ENCODE measurements around the gene NCOA3.
A peak's percentile ranks its signal among the peaks of the same experiment; 100 is the strongest.

NCOA3 gene

DNA sequence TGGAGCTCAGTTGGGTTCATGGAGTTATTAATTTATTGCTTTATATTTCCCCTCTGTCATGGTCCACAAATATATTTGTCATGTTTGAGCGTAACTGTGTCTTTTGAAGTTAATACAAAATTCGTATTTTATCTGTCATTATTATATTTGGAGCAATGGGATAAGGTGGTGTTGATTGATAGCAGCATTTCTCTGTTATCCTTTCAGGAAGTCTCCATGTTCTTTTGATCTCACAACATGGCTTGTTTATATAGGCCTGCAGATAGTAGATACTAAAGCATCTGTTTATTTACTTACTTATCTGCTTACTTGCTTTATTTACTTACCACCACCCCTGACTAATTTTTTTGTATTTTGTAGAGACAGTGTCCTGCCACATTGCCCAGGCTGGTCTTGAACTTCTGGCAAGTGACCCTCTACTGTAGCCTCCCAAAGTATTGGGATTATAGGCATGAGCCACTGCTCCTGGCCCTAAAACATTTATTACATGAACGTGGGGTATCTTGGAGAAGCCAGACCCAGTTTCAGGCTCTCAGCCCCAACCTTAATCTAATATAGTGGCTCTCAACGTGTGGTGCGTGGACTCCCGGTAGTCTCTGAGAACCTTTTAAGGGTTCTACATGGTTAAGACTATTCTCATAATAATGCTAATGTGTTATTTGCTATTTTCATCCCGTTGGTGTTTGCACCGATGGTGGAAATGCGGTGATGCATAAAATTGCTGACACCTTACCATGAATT lies 104.2 kb downstream of the NCOA3 start:
- no peak overlapping the region for H2BK120ac ChIP-seq (ENCODE audit: low read depth, low read length)

DNA sequence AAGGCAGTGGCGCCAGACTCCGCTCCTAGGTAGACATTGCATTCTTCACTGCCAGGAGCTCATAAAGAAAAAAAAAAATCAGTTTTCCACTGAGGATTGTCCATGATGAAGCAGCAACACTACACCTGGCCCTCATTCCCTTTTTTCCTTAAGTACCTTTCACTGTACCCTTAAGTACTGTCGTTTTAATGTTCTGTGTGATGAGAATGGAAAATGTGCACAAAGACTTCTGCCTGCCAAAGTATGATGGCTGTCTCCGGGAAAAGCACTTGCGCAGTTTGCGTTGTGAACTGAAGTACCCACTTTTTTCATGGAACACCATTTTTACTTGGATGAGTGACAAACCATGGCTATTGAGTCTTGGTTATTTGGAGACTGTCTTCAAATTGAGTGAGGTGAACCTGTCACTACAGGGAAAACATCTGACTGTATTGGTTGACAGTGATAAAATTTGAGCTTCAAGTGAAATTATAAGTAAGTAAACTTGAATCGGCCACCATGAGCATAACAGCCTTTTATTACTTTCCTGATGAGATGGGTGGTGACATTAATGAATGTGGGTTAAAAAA lies 104.8 kb downstream of the NCOA3 start:
- no peak overlapping the region for H4K8ac ChIP-seq (ENCODE audit: low read length)
- H3K4ac ChIP-seq (ENCODE audit: low read depth in 1 of 2, low read length in 2 of 2), result no peak overlapping the region
- H3K9me3 ChIP-seq (ENCODE audit: control insufficient read depth, low read length), result no peaks in the 10 kb centered on the region
- H3K23ac ChIP-seq (ENCODE audit: low read length in 2 of 2), result no peak overlapping the region
- no peak overlapping the region for H4K91ac ChIP-seq (ENCODE audit: low read length)
- H3K4me3 ChIP-seq (ENCODE audit: insufficient read depth in 1 of 2, low read depth in 1 of 2, low read length in 2 of 2), result no peak overlapping the region
- no peak overlapping the region for H3K27ac ChIP-seq (ENCODE audit: low read length, poor library complexity, severe bottlenecking)
- no peak overlapping the region for H3K9ac ChIP-seq (ENCODE audit: low read length)
- H3K18ac ChIP-seq (ENCODE audit: low read depth in 1 of 2, low read length in 2 of 2), result peak overlapping the region in 1 of 2 experiments; percentile 11
- peaks cover 25% of the 10 kb centered on the region for H3K79me1 ChIP-seq (replicated peaks; ENCODE audit: low read length, poor library complexity, severe bottlenecking)
- no peaks in the 10 kb centered on the region for H3K27me3 ChIP-seq (ENCODE audit: control insufficient read depth in 1 of 2, insufficient read depth in 1 of 2, low read length in 2 of 2)
- no peak overlapping the region for H2AK5ac ChIP-seq (ENCODE audit: low read length, severe bottlenecking)
- 98% methylated on average over 7 of the region's 7 CpGs for WGBS
- H2AFZ ChIP-seq (ENCODE audit: low read depth, low read length), result no peak overlapping the region
- no peak overlapping the region for H3K4me2 ChIP-seq (ENCODE audit: low read length, poor library complexity, severe bottlenecking)
- no peak overlapping the region for H2BK15ac ChIP-seq (ENCODE audit: low read depth, poor library complexity, severe bottlenecking)
- H3K4me1 ChIP-seq (ENCODE audit: control insufficient read depth, insufficient read depth, low read depth, low read length), result peaks cover 3% of the 10 kb centered on the region
- DNase-seq, result no peak
- H2BK120ac ChIP-seq (ENCODE audit: low read depth, low read length), result no peak overlapping the region
- no peak overlapping the region for H2BK5ac ChIP-seq (ENCODE audit: low read depth, low read length, poor library complexity, severe bottlenecking)
- H2BK12ac ChIP-seq (ENCODE audit: low read length in 2 of 2), result no peak overlapping the region
- H3K14ac ChIP-seq (ENCODE audit: low read length in 2 of 2), result no peak overlapping the region
- H3K36me3 ChIP-seq (ENCODE audit: control insufficient read depth in 1 of 2, insufficient read depth in 2 of 2, low read depth in 1 of 2, low read length in 2 of 2), result peaks cover 0 to 4% of the 10 kb centered on the region in 2 experiments

More for the DNA sequence above, 104.2 kb downstream of the NCOA3 start:
- no peaks in the 10 kb centered on the region for H3K27me3 ChIP-seq (ENCODE audit: control insufficient read depth in 1 of 2, insufficient read depth in 1 of 2, low read length in 2 of 2)
- H3K9me3 ChIP-seq (ENCODE audit: control insufficient read depth, low read length), result no peaks in the 10 kb centered on the region
- no peak overlapping the region for H2BK5ac ChIP-seq (ENCODE audit: low read depth, low read length, poor library complexity, severe bottlenecking)
- no peak overlapping the region for H4K8ac ChIP-seq (ENCODE audit: low read length)
- no peak overlapping the region for H3K4ac ChIP-seq (ENCODE audit: low read depth in 1 of 2, low read length in 2 of 2)
- H2BK12ac ChIP-seq (ENCODE audit: low read length in 2 of 2), result no peak overlapping the region
- H2BK15ac ChIP-seq (ENCODE audit: low read depth, poor library complexity, severe bottlenecking), result no peak overlapping the region
- no peak overlapping the region for H3K23ac ChIP-seq (ENCODE audit: low read length in 2 of 2)
- peaks cover 23% of the 10 kb centered on the region for H3K79me1 ChIP-seq (replicated peaks; ENCODE audit: low read length, poor library complexity, severe bottlenecking)
- no peak overlapping the region for H3K9ac ChIP-seq (ENCODE audit: low read length)
- DNase-seq, result no peak
- H2AFZ ChIP-seq (ENCODE audit: low read depth, low read length), result no peak overlapping the region
- H3K14ac ChIP-seq (ENCODE audit: low read length in 2 of 2), result no peak overlapping the region
- H3K4me2 ChIP-seq (ENCODE audit: low read length, poor library complexity, severe bottlenecking), result no peak overlapping the region
- H4K91ac ChIP-seq (ENCODE audit: low read length), result no peak overlapping the region
- H3K36me3 ChIP-seq (ENCODE audit: control insufficient read depth in 1 of 2, insufficient read depth in 2 of 2, low read depth in 1 of 2, low read length in 2 of 2), result peaks cover 0 to 4% of the 10 kb centered on the region in 2 experiments
- H3K18ac ChIP-seq (ENCODE audit: low read depth in 1 of 2, low read length in 2 of 2), result no peak overlapping the region
- WGBS, result 93% methylated on average over 5 of the region's 9 CpGs
- no peak overlapping the region for H3K27ac ChIP-seq (ENCODE audit: low read length, poor library complexity, severe bottlenecking)
- H3K4me1 ChIP-seq (ENCODE audit: control insufficient read depth, insufficient read depth, low read depth, low read length), result peaks cover 3% of the 10 kb centered on the region
- no peak overlapping the region for H3K4me3 ChIP-seq (ENCODE audit: insufficient read depth in 1 of 2, low read depth in 1 of 2, low read length in 2 of 2)
- no peak overlapping the region for H2AK5ac ChIP-seq (ENCODE audit: low read length, severe bottlenecking)

DNA sequence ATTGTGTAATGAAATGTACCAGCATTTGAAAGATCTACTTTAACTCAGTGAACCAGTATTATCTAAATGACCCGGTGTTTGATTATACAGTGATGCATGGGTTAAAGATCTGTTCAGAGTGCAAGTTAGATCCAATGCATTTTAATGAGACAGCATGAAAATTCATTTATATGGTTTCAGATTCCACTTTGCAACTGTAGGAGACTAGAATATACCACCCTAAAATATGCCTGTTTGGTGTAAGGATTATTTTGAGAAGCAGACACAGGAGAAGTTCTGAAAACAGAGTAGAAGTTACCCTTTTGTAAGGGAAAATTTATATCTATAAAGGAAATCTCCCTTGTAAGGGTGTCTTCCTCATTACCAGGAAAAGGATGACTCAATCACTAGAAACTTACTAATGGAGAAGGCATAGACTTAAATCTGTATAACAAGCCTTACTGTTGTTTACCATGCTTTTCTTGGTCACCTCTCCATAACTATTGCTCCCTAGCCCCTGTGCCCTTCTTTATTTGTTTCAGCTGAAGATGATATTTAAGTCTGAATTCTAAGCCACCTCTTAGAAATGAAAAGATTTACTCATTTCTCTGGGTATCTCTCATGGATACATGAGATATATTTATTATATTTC lies 105.4 kb downstream of the NCOA3 start:
- H3K4me2 ChIP-seq (ENCODE audit: low read length, poor library complexity, severe bottlenecking), result no peak overlapping the region
- H2BK120ac ChIP-seq (ENCODE audit: low read depth, low read length), result no peak overlapping the region
- peaks cover 29% of the 10 kb centered on the region for H3K79me1 ChIP-seq (replicated peaks; ENCODE audit: low read length, poor library complexity, severe bottlenecking)
- H3K4me1 ChIP-seq (ENCODE audit: control insufficient read depth, insufficient read depth, low read depth, low read length), result peaks cover 4% of the 10 kb centered on the region
- H3K4ac ChIP-seq (ENCODE audit: low read depth in 1 of 2, low read length in 2 of 2), result no peak overlapping the region
- H3K23ac ChIP-seq (ENCODE audit: low read length in 2 of 2), result no peak overlapping the region
- no peak overlapping the region for H2BK5ac ChIP-seq (ENCODE audit: low read depth, low read length, poor library complexity, severe bottlenecking)
- no peaks in the 10 kb centered on the region for H3K9me3 ChIP-seq (ENCODE audit: control insufficient read depth, low read length)
- no peak overlapping the region for H3K27ac ChIP-seq (ENCODE audit: low read length, poor library complexity, severe bottlenecking)
- H3K18ac ChIP-seq (ENCODE audit: low read depth in 1 of 2, low read length in 2 of 2), result no peak overlapping the region
- WGBS, result 83% methylated on average over 1 of the region's 1 CpG
- no peak overlapping the region for H3K4me3 ChIP-seq (ENCODE audit: insufficient read depth in 1 of 2, low read depth in 1 of 2, low read length in 2 of 2)
- no peak overlapping the region for H2AK5ac ChIP-seq (ENCODE audit: low read length, severe bottlenecking)
- no peaks in the 10 kb centered on the region for H3K27me3 ChIP-seq (ENCODE audit: control insufficient read depth in 1 of 2, insufficient read depth in 1 of 2, low read length in 2 of 2)
- no peak overlapping the region for H3K14ac ChIP-seq (ENCODE audit: low read length in 2 of 2)
- H4K91ac ChIP-seq (ENCODE audit: low read length), result no peak overlapping the region
- no peak overlapping the region for H4K8ac ChIP-seq (ENCODE audit: low read length)
- peaks cover 2 to 4% of the 10 kb centered on the region in 2 experiments for H3K36me3 ChIP-seq (ENCODE audit: control insufficient read depth in 1 of 2, insufficient read depth in 2 of 2, low read depth in 1 of 2, low read length in 2 of 2)
- H3K9ac ChIP-seq (ENCODE audit: low read length), result peak overlapping the region; percentile 28
- no peak overlapping the region for H2AFZ ChIP-seq (ENCODE audit: low read depth, low read length)
- H2BK15ac ChIP-seq (ENCODE audit: low read depth, poor library complexity, severe bottlenecking), result no peak overlapping the region
- H2BK12ac ChIP-seq (ENCODE audit: low read length in 2 of 2), result no peak overlapping the region
- DNase-seq, result peak; percentile 75

DNA sequence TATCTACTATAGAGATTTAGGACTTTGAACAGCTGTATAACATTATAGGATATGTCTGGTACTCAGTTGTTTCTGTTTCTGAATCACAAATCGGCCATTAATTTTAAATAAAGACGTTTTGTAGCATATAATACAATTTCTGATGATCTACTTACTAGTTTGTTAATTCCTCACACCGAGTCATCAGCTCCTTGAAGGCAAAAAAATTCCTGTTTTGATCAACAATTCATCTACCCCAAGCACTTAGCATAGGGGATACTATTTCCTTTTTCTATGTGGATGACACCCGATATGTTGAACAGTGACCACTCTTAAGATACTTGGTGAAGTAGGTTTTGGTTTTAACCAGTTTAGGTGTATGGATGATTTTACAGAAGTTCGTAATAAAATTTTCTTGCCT lies 107.3 kb downstream of the NCOA3 start:
- Histone ChIP-seq H3K23ac (ENCODE audit: low read length in 2 of 2) (no peak overlapping the region), H3K4me1 (ENCODE audit: control insufficient read depth, insufficient read depth, low read depth, low read length) (peaks cover 4% of the 10 kb centered on the region), H3K9ac (ENCODE audit: low read length) (no peak overlapping the region), H3K27ac (ENCODE audit: low read length, poor library complexity, severe bottlenecking) (no peak overlapping the region), H2BK5ac (ENCODE audit: low read depth, low read length, poor library complexity, severe bottlenecking) (no peak overlapping the region), H2AK5ac (ENCODE audit: low read length, severe bottlenecking) (no peak overlapping the region), H4K8ac (ENCODE audit: low read length) (no peak overlapping the region), H2BK15ac (ENCODE audit: low read depth, poor library complexity, severe bottlenecking) (no peak overlapping the region), H3K14ac (ENCODE audit: low read length in 2 of 2) (no peak overlapping the region), H2BK120ac (ENCODE audit: low read depth, low read length) (no peak overlapping the region), H3K18ac (ENCODE audit: low read depth in 1 of 2, low read length in 2 of 2) (no peak overlapping the region), H2AFZ (ENCODE audit: low read depth, low read length) (no peak overlapping the region), H3K4me2 (ENCODE audit: low read length, poor library complexity, severe bottlenecking) (no peak overlapping the region), H3K9me3 (ENCODE audit: control insufficient read depth, low read length) (no peaks in the 10 kb centered on the region), H3K4me3 (ENCODE audit: insufficient read depth in 1 of 2, low read depth in 1 of 2, low read length in 2 of 2) (no peak overlapping the region), H4K91ac (ENCODE audit: low read length) (no peak overlapping the region), H2BK12ac (ENCODE audit: low read length in 2 of 2) (no peak overlapping the region), H3K27me3 (ENCODE audit: control insufficient read depth in 1 of 2, insufficient read depth in 1 of 2, low read length in 2 of 2) (no peaks in the 10 kb centered on the region), H3K4ac (ENCODE audit: low read depth in 1 of 2, low read length in 2 of 2) (no peak overlapping the region), H3K79me1 (replicated peaks; ENCODE audit: low read length, poor library complexity, severe bottlenecking) (peaks cover 22% of the 10 kb centered on the region), H3K36me3 (ENCODE audit: control insufficient read depth in 1 of 2, insufficient read depth in 2 of 2, low read depth in 1 of 2, low read length in 2 of 2) (peaks cover 2 to 6% of the 10 kb centered on the region in 2 experiments)
- 90% methylated on average over 3 of the region's 5 CpGs for WGBS
- peak; percentile 22 for DNase-seq

All from mesenchymal stem cell (in vitro differentiated cells and primary cell).